Neural progenitor cell (in vitro differentiated cells): Measurements from ENCODE around the gene NF1. TPM values are rescaled to one million over a fixed set of nuclear protein-coding genes. Genes with fewer than 3 reads are reported as not detected.
A peak's percentile ranks its signal among the peaks of the same experiment; 100 is the strongest.

ENCODE experiments used
- DNase-seq: peaks from one replicate; pipeline ENCODE4 v3.0.0-alpha.2; 2016; ENCODE audit warnings: low spot score
- H2AFZ ChIP-seq: fragments of 200-600 bp; sonication (generic); replicated peaks from 2 replicates; pipeline ENCODE4 v1.6.1; 2016; ENCODE audit warnings: antibody characterized with exemption
- H3F3A ChIP-seq: fragments of 200-600 bp; sonication (generic); 2 replicates; pipeline ENCODE4 v1.6.1; 2016; ENCODE audit warnings: antibody characterized with exemption, low read depth
- H3K27ac ChIP-seq: fragments of 200-600 bp; sonication (generic); 2 replicates; pipeline ENCODE4 v1.5.1; 2016; ENCODE audit warnings: mild to moderate bottlenecking
- H3K27me3 ChIP-seq: fragments of 200-600 bp; sonication (generic); 2 replicates; pipeline ENCODE4 v1.6.1; 2016; ENCODE audit warnings: mild to moderate bottlenecking, moderate library complexity
- H3K36me3 ChIP-seq: fragments of 200-600 bp; sonication (generic); 2 replicates; pipeline ENCODE4 v1.5.1; 2016
- H3K4me1 ChIP-seq: fragments of 200-600 bp; sonication (generic); 2 replicates; pipeline ENCODE4 v1.6.1; 2016; ENCODE audit warnings: mixed run types
- H3K4me2 ChIP-seq: fragments of 200-600 bp; sonication (generic); 2 replicates; pipeline ENCODE4 v1.6.1; 2016
- H3K4me3 ChIP-seq: fragments of 200-600 bp; sonication (generic); 2 replicates; pipeline ENCODE4 v1.5.1; 2016
- H3K79me2 ChIP-seq: fragments of 200-600 bp; sonication (generic); 2 replicates; pipeline ENCODE4 v1.6.1; 2016; ENCODE audit warnings: low read depth
- H3K9ac ChIP-seq: fragments of 200-600 bp; sonication (generic); 2 replicates; pipeline ENCODE4 v1.6.1; 2016
- H3K9me3 ChIP-seq: fragments of 200-600 bp; sonication (generic); 2 replicates; pipeline ENCODE4 v1.5.1; 2016; ENCODE audit warnings: low read depth
- H4K20me1 ChIP-seq: fragments of 200-600 bp; sonication (generic); 2 replicates; pipeline ENCODE4 v1.6.1; 2016; ENCODE audit warnings: low read depth
- H3K27ac Mint-ChIP-seq: 3 replicates; pipeline ENCODE4 v1.8.0; 2021; ENCODE audit warnings: mixed read lengths
- H3K27me3 Mint-ChIP-seq: 2 replicates; pipeline ENCODE4 v1.8.0; 2022; ENCODE audit warnings: low read depth, mild to moderate bottlenecking, inconsistent platforms, moderate library complexity, mixed read lengths; ENCODE audit not compliant: insufficient read depth
- H3K36me3 Mint-ChIP-seq: 3 replicates; pipeline ENCODE4 v1.8.0; 2021; ENCODE audit warnings: mixed read lengths
- H3K4me1 Mint-ChIP-seq: 3 replicates; pipeline ENCODE4 v1.8.0; 2021; ENCODE audit warnings: mixed read lengths
- H3K4me3 Mint-ChIP-seq: 3 replicates; pipeline ENCODE4 v1.8.0; 2021; ENCODE audit warnings: mild to moderate bottlenecking, moderate library complexity, mixed read lengths
- H3K9me3 Mint-ChIP-seq: 3 replicates; pipeline ENCODE4 v1.8.0; 2020; ENCODE audit warnings: mixed read lengths
- EZH2 ChIP-seq: fragments of 200-600 bp; sonication (generic); IDR thresholded peaks from 2 replicates; pipeline ENCODE4 v1.6.1; 2017; ENCODE audit warnings: antibody characterized with exemption, mild to moderate bottlenecking, moderate library complexity
- EZH2phosphoT487 ChIP-seq: fragments of 200-600 bp; sonication (generic); IDR thresholded peaks from 2 replicates; pipeline ENCODE4 v1.6.1; 2017; ENCODE audit warnings: antibody characterized with exemption
- microRNA-seq: library from miRNA; unstranded; fragments of <30 nt; microRNA quantifications from one replicate; pipeline ENCODE4, GENCODE V29; 2016
- small RNA-seq: library from RNA; depleted of rRNA; stranded (forward); fragments of <200 nt; gene quantifications from one replicate; pipeline ENCODE3, GENCODE V24; 2015
- total RNA-seq: library from RNA; depleted of rRNA; stranded (reverse); fragments of >200 nt; gene quantifications from 2 replicates; pipeline ENCODE4 v1.2.3, GENCODE V29; 2015; ENCODE audit warnings: low replicate concordance
- TF ChIP-seq, protein P1 (sequence below): fragments of 200-600 bp; sonication (generic); IDR thresholded peaks from 2 replicates; pipeline ENCODE4 v1.5.1; 2017; ENCODE audit warnings: antibody characterized with exemption, mild to moderate bottlenecking

NF1 gene
- total RNA-seq, 1 donor from 2014 or later: 54.8 TPM

DNA sequence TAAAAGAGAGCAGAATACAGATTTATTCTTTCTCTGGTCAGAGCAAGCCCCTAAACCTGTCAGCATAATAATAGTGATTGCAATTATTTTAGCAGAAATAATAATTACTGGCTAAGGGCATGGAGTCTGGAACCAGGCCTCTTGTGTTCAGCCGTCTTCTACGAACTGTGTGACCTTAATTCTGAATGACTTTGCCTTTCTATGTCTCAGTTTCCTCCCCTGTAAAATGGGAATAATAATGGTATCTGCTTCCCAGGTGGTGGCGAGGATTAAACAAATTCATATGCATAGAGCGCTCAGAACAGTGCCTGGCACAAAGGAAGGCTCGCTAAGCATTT lies 330.1 kb downstream of the NF1 start:
- Histone ChIP-seq H3K79me2 (no peaks in the 10 kb centered on the region), H2AFZ (no peak overlapping the region), H3K4me1 (peaks cover 13% of the 10 kb centered on the region), H4K20me1 (no peaks in the 10 kb centered on the region), H3K27me3 (no peaks in the 10 kb centered on the region), H3K4me3 (no peak overlapping the region), H3K9me3 (no peaks in the 10 kb centered on the region), H3K36me3 (no peaks in the 10 kb centered on the region), H3K4me2 (peak overlapping the region; percentile 57), H3K9ac (no peak overlapping the region), H3K27ac (no peak overlapping the region), H3F3A (peaks cover 20% of the 10 kb centered on the region)
- Mint-ChIP-seq H3K27ac (no peak overlapping the region), H3K36me3 (no peaks in the 10 kb centered on the region), H3K4me1 (peaks cover 9% of the 10 kb centered on the region), H3K9me3 (peaks cover 8% of the 10 kb centered on the region), H3K27me3 (peaks cover 4% of the 10 kb centered on the region), H3K4me3 (no peak overlapping the region)
- TF ChIP-seq EZH2phosphoT487: no peak
- TF ChIP-seq, protein P1, sequence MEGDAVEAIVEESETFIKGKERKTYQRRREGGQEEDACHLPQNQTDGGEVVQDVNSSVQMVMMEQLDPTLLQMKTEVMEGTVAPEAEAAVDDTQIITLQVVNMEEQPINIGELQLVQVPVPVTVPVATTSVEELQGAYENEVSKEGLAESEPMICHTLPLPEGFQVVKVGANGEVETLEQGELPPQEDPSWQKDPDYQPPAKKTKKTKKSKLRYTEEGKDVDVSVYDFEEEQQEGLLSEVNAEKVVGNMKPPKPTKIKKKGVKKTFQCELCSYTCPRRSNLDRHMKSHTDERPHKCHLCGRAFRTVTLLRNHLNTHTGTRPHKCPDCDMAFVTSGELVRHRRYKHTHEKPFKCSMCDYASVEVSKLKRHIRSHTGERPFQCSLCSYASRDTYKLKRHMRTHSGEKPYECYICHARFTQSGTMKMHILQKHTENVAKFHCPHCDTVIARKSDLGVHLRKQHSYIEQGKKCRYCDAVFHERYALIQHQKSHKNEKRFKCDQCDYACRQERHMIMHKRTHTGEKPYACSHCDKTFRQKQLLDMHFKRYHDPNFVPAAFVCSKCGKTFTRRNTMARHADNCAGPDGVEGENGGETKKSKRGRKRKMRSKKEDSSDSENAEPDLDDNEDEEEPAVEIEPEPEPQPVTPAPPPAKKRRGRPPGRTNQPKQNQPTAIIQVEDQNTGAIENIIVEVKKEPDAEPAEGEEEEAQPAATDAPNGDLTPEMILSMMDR: no peak
- no peak for TF ChIP-seq EZH2
- no peak for DNase-seq

DNA sequence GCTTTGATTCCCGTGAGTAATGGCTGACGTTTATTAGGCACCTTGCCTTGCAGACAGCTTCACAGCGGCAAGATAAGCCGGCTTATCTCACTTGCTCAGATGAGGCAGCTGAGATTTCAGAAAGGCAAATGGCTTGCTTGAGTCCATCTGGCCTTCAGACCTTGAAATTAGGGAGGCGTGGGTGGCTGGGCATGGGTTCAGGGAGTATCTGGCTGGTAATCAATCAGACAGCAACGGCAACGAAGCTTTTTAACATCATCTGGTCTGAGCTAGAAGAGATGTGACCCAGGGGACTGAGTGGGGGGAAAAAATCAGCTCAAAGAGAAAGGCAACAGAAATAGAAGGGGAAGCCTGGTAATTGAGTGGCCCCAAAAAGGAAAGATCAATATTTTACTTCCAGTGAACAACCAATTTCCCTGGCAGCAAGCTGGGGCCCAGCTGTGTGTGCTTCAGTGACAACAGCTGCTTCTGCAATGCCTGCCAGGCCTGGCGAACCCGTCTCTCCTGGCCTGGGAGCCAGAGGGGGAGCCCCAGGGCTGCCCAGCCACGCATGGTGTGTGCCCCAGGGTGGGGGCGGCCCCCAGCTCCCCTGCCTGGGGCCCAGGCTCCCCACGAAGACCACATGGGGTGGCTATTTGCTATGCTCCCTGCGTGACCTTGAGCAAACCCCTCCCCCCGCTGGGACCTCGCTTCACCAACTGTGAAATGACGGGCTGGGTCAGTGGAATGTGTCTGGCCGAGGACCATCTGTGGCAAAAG lies 330.7 kb downstream of the NF1 start:
- peaks cover 9% of the 10 kb centered on the region for H3K4me1 Mint-ChIP-seq
- H3K79me2 ChIP-seq: no peaks in the 10 kb centered on the region
- H3K4me2 ChIP-seq: peak overlapping the region; percentile 57
- H3K27me3 ChIP-seq: no peaks in the 10 kb centered on the region
- no peak overlapping the region for H3K9ac ChIP-seq
- H2AFZ ChIP-seq: no peak overlapping the region
- H3K4me3 ChIP-seq: no peak overlapping the region
- H3K4me3 Mint-ChIP-seq: peak overlapping the region; percentile 21
- peaks cover 2% of the 10 kb centered on the region for H3K27me3 Mint-ChIP-seq
- H3F3A ChIP-seq: peaks cover 20% of the 10 kb centered on the region
- no peaks in the 10 kb centered on the region for H3K36me3 Mint-ChIP-seq
- peak; percentile 75 for DNase-seq
- H4K20me1 ChIP-seq: no peaks in the 10 kb centered on the region
- peaks cover 13% of the 10 kb centered on the region for H3K4me1 ChIP-seq
- peaks cover 8% of the 10 kb centered on the region for H3K9me3 Mint-ChIP-seq
- no peaks in the 10 kb centered on the region for H3K36me3 ChIP-seq
- TF ChIP-seq EZH2 (no peak), EZH2phosphoT487 (no peak)
- TF ChIP-seq, protein P1: no peak
- no peaks in the 10 kb centered on the region for H3K9me3 ChIP-seq
- H3K27ac ChIP-seq: no peak overlapping the region
- H3K27ac Mint-ChIP-seq: peak overlapping the region; percentile 81

Small RNA genes lying within 50 kb of the gene (microRNA-seq; reads per million reads assigned to microRNA genes)
- not detected for gene MIR4733

Small RNA genes lying within 50 kb of the gene (small RNA-seq; reads per million reads assigned to genes)
- not detected for gene MIR4733

Other genes starting within 250 kb of the NF1 start
- 17.4 TPM in 2 replicates for gene TEFM, start 188.7 kb upstream of the NF1 start, total RNA-seq
- 0.99 and 1.3 TPM in 2 replicates for gene ADAP2, start 173.0 kb upstream of the NF1 start, total RNA-seq
- 4.2 and 9.8 TPM in 2 replicates for gene RNF135, start 123.9 kb upstream of the NF1 start, total RNA-seq
- not detected in 2 replicates for gene OMG, start 202.3 kb downstream of the NF1 start, total RNA-seq
- not detected in 2 replicates for gene EVI2B, start 219.1 kb downstream of the NF1 start, total RNA-seq
- not detected in 2 replicates for gene EVI2A, start 226.6 kb downstream of the NF1 start, total RNA-seq